ENCODE measurements around the gene OR2AT4. TPM values are rescaled to one million over a fixed set of nuclear protein-coding genes. Genes with fewer than 3 reads are reported as not detected.

The OR2AT4 gene
- total and polyA plus RNA-seq, 2 donors (not counting 3 experiments of a cell fraction or from before 2014, with no cell fraction given), result not detected

- no peaks in the 10 kb centered on the region for H3K36me3 ChIP-seq (ENCODE audit: control insufficient read depth in 2 of 2, extremely low read depth in 1 of 2, insufficient read depth in 2 of 2, low read length in 2 of 2)
- DNase-seq (ENCODE audit: low read depth, low spot score) (no peak), FAIRE-seq (no peak)
- dilution Hi-C loops (cut with MboI; ENCODE audit: extremely low pct_ligation_motif_present, low sequenced_read_pairs), result no loop called here
- H3K9me1 ChIP-seq (replicated peaks; ENCODE audit: control insufficient read depth, extremely low read depth, insufficient read depth, low read length), result no peaks in the 10 kb centered on the region
- no peak overlapping the region for H2AFZ ChIP-seq (ENCODE audit: low read depth, low read length)
- H3K9ac ChIP-seq (replicated peaks; ENCODE audit: extremely low read depth, insufficient read depth, low read length), result no peak overlapping the region
- intact Hi-C loops (cut with micrococcal nuclease), result no loop called here
- H3K4me1 ChIP-seq (ENCODE audit: control insufficient read depth, extremely low read depth, insufficient read depth, low read length), result no peaks in the 10 kb centered on the region
- BruUV-seq (replicated peaks), result no TSS peak
- ChIA-PET CTCF (interaction anchor here (0.9 to 1.2 kb wide), 3 partner anchors 55 to 164 kb away, joined by 3 read pairs; no protein-coding TSS in a partner anchor), POLR2A (no interaction called here)
- H3K4me3 ChIP-seq (replicated peaks in 1 of 3; ENCODE audit: insufficient read depth in 1 of 3, low read depth in 1 of 3, low read length in 3 of 3), result no peak overlapping the region
- no peaks in the 10 kb centered on the region for H4K20me1 ChIP-seq (replicated peaks; ENCODE audit: control insufficient read depth, extremely low read depth, insufficient read depth, low read length)
- peaks cover 4 to 26% of the 10 kb centered on the region in 2 experiments for H3K27me3 ChIP-seq (ENCODE audit: control insufficient read depth in 2 of 2, insufficient read depth in 2 of 2, low read length in 2 of 2)
- H3K4me2 ChIP-seq (ENCODE audit: insufficient read depth, low read length), result no peak overlapping the region
- no peaks in the 10 kb centered on the region for H3K9me3 ChIP-seq (replicated peaks; ENCODE audit: control insufficient read depth, insufficient read depth, low read length)
- TF ChIP-seq GATA2 (IDR thresholded peaks at IDR 0.05; ENCODE audit: insufficient read depth, insufficient read length, low read depth, low read length) (no peak), JUN (IDR thresholded peaks at IDR 0.05; ENCODE audit: borderline replicate concordance, insufficient read depth, insufficient read length, low read depth) (no peak), POLR2AphosphoS5 (IDR thresholded peaks at IDR 0.05; ENCODE audit: insufficient read depth, low read depth, low read length) (no peak), MYC (IDR thresholded peaks at IDR 0.05; ENCODE audit: low read depth, low read length) (no peak), CTCF (IDR thresholded peaks at IDR 0.05; ENCODE audit: extremely low read depth in 1 of 2, insufficient read depth in 1 of 2, low read depth in 1 of 2, low read length in 2 of 2) (no peak), POLR2A (IDR thresholded peaks at IDR 0.05; ENCODE audit: low read depth, low read length) (no peak), FOS (IDR thresholded peaks at IDR 0.05; ENCODE audit: borderline replicate concordance, insufficient read depth, low read length) (no peak), EZH2 (IDR thresholded peaks at IDR 0.05; ENCODE audit: borderline replicate concordance, low read depth, low read length, severe bottlenecking) (no peak)
- TF ChIP-seq, protein P1, sequence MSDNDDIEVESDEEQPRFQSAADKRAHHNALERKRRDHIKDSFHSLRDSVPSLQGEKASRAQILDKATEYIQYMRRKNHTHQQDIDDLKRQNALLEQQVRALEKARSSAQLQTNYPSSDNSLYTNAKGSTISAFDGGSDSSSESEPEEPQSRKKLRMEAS (IDR thresholded peaks at IDR 0.05; ENCODE audit: insufficient read depth, insufficient read length), result no peak
- H3K79me2 ChIP-seq (ENCODE audit: control insufficient read depth, insufficient read depth, low read length), result no peaks in the 10 kb centered on the region
- H3K27ac ChIP-seq (ENCODE audit: insufficient read depth, low read depth, low read length), result no peak overlapping the region
These were observed 11.8 kb downstream of the OR2AT4 start for GRCh38 chr11:75084883-75085282.
